AG20443 (cell line): Measurements from ENCODE around the gene WDR72.
"Not testable (repeated sequence)": the region's sequence is repeated elsewhere in the genome, so short reads cannot be mapped to it uniquely, and the experiment has no call there.

Experiments
- DNase-seq: peaks from one replicate; pipeline ENCODE4 v3.0.0; 2012; ENCODE audit warnings: low spot score, mixed read lengths

Gene WDR72

DNA sequence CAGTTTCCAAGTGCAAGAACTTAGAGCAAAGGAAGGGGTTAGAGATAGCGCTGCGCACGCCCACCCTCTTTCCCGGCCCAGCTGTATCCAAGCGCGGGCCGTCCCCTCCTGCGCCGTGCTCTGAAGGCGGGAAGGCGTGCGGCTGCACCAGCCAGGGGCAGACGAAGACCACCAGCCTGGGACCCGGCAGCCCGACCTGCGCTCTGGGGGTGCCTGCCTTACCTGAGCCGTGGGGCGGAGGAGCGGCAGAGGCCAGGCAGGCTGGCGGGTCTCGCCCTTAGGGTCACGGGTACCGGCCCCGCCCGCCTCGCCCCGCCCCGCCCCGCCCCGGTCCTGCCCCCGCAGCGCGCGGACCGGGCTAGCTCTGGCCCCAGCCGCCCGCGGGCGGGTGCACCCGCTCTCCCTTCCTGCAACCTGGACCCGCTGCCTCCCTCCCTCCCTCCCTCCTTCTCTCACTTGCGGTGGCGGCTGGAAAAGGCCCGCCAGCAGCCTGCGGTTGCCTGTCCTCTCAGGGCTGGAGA, at the start of gene WDR72:
Gene WDR72 (minus strand): TSS at position 253 of the 521 bp plus-strand sequence. CDS start 26,514 bp downstream, outside the sequence.
- DNase-seq = no peak

DNA sequence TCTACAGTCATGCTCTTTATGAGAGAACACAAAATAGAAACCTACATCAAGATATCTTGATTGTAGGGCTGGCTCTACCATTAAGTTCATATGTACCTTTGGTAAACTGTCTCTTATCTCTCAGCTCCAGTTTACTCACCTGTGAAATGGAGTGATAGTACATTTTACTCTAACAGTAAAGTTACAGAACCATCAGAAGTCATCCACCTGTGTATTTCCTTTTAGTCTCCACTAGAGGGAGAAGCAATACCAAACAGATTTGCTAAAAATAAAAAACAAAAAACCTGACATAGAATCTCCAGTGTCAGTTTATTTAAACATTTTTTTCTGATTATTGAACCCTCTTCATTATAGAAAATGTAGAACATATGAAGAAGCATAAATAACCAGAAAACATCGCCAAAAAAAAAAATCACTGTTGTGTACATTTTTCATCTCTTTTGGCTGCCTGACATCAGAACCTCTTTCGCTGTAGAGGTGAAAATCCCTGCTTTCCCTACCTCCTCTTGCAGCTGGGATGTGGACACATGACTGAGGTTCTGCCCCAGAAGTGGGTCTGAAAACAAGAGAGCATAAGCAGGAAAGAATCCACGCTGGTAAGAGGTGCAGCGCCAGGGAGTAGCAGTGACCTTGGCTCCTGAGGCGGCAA, 48.7 kb upstream of the WDR72 start:
- DNase-seq = peak; percentile 10

DNA sequence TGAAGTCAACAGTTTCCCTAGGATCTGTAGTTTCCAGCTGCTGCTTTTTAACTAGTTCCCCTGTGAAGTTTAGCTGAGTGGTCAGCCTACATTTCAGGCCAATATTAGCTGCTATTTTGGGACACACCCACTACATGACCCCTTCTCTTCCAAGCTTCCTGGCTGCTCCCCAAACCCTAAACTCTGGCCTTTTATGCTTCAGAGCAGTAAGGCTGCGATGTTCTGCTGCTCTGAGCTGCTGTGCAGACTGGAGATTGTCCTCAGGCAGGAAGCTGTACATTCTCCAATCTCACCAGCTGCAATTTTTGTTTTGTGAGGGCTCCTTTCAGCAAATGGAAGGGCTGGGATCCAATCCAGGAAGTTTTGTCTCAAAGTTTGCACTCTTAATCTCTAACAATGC, 48.0 kb upstream of the WDR72 start:
- no peak for DNase-seq

DNA sequence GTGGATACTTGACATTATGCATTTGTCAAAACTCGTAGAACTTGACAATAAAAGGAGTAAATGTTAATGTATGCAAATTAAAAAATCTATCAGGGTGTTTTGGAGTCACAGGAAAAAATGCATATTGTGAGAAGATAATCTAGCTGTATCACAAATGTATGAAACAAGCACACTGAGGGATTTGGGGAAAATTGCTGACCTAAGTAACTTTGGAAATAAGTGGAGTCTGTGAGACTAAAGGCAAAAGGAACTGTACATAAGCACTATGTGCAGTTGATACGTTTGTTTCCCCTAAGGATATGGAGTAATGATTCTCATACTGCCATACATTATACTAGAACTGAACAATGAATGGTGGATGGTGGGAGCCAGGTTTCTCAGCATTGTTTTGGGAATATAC, 43.2 kb upstream of the WDR72 start:
- no peak for DNase-seq

DNA sequence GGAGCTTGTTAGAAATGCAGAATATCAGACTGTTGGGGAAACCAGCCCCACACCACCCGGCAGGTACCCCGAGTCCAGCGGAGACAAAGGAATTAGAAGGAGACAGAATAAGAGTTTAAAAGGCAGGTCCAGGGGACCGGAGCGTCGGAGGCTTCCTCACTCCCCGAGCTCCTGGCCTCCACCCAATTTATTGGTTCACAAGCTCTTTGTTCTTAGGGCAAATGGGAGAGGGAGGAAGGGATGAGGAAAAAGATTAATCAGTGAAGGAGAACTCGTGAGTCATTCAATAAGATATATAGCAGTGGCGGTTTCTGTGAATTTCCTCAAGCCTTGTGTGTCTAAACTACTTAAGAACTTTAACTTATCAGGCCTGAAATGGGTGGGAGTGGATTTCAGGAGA, 32.1 kb upstream of the WDR72 start:
- no peak for DNase-seq

DNA sequence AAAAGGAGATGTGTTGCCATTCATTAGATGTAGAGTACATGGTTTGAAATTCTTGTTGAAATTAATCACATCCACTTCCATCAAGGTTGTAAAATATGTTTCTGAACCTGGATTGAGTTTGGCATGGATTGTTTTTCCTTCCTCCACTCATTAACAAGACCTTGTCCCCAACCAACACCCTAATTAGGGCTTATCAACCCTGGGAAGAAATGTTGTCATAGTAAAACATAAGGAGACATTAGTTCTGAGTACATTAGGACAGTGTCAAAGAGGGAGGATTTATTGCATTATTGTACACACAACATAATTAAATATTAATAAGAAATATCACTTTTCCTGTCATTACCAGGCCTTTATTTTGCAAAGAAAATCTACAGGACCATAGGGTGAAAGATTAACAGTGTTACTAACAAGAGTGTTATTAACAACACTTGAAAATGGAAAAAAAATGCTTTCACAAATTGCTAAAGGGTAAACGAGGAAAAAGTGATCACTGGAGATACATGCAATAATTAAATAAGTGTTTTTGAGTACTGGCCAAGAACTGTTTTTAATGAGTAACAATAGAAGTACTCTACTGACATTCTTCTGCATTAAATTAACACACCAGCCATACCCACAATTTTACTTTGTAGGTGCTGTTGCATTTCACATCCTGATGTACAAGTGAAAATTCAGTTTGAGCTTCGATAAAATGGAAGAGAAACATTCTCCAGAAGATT, 30.4 kb upstream of the WDR72 start:
- no peak for DNase-seq

DNA sequence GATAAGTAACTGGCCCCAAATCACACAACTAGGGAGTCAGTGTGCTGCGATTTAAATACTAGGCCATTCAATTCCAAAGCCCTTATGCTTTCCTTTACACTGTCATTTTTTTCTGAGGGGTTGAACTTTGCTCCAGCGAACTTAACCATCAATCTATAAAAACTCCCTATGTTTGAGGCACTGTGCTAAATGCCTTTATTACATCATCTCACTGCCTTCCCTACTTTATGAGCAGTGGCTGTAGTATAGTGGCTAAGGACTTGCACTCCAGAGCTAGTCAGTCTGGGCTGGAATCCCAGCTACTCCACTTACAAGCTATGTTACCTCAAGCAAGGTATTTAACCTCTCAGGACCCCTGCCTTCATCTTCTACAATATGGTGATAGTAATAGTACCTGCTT, 26.9 kb upstream of the WDR72 start:
- DNase-seq = no peak

DNA sequence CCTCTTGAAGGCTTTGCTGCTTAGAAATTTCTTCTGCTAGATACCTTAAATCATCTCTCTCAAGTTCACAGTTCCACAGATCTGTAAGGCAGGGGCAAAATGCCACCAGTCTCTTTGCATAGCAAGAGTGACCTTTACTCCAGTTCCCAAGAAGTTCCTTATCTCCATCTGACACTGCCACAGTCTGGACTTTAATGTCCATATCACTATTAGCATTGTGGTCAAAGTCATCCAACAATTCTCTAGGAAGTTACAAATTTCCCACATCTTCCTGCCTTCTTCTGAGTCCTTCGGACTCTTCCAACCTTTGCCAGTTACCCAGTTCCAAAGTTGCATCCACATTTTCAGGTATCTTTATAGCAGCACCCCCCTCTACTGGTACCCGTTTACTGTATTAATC, 25.8 kb upstream of the WDR72 start:
- not testable (repeated sequence) for DNase-seq

DNA sequence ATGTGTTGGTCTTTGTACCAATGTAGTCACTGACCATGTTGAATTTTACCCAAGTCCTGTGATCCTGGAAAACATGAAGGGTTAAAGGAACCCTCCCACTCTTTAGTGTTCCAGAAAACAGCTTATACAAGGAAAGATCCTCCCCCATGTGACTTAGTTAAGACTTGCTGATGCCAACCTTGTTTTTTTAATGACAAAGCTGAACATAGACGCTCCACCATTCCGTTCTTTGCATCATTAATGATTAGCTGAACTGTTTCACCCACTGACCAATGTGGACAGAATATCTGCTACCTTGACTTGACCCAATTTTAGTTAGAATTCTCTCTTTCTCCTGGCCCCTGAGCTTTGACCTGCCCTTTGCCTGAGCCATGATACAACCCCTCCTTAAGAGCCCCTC, 3.5 kb upstream of the WDR72 start:
- DNase-seq = no peak

DNA sequence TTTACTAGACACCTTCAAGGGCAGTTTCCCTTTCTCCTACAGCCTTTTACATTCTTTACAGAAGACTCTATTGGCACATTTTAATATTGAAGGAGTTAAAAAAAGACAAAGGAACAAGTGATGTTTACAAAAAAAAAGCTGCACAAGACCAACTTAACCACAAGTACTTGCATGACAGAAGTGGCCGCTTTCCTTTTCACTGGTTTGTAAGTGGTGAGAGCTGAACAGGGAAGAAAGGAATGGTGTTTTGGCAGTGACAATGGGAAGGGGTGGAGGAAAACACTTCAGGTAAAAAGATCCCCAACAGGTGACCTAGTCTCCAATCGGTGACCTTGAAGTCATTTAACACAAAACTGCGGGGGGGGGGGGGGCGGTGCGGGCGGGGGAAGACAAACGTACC, 1.1 kb downstream of the WDR72 start:
- no peak for DNase-seq

DNA sequence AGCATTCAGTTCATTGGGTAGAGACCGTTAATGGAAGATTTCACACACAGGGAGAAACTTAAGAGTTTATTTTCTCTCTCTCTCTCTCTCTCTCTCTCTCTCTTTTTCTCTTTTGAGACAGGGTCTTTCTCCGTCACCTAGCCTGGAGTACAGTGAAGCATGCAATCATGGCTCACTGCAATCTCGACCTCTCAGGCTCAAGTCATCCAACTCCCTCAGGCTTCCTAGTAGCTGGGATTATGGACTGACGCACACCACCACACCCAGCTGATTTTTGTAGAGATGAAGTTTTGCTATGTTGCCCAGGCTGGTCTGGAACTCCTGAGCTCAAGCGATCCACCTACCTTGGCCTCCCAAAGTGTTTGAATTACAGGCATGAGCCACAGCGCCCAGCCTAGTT, 1.6 kb downstream of the WDR72 start:
- no peak for DNase-seq

DNA sequence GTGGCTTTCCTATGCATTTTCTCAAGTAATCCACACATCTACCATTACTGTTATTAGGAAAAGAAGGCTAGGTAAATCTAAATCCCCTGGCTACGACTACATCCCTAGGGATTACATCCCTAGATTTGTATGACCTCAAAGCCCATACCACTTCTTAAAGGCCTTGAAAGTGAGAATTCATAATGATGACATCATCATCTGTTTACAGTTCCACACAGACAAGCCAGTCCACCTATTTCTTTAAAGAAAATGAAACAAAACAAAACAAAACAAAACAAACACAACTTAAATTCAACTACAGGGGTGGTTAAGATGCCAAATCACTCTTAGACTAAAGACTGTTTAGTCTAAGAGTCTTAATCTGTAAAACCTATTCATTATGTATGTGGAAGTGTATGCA, 5.7 kb downstream of the WDR72 start:
- DNase-seq = no peak

DNA sequence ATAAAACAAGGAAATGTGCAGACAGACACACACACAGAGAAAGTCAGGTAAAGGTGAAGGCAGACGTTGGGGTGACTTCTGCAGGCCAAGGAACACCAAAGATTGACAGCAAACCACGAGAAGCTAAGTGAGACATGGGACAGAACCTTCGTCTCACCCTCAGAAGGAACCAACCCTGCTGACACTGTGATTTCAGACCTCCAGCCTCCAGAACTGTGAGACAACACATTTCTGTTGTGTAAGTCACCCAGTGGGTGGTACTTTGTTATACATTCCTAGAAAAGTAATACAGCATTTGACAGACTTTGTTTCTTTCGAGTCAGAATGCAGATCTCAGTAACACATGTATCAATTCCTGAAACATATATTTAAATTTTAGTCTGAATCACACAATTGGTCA, 7.1 kb downstream of the WDR72 start:
- DNase-seq = no peak

DNA sequence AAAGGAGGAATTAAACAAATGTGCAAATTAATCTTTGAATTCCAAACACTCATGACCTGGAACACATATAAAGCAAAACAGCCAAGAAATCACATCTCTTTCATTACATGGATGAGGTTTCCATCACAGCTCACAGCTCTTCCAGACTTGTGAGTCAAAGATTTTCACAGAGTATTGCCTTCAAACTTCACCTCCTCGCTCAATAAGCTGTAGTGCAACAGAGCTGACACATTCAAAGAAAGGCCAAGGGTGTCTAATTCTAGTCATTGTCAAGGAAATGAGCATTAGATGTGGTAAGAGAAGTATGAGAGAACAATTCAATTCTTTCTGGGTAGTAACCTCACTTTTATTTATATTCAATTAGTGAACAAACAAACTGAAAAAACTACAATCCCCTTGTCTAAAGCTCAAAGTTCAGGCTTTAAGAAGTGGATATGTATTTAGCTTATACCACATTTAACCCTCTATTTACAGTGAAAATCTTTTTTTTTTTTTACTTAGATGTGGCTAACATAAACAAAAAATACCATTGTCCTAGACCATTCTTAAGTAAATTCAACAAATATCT, 11.9 kb downstream of the WDR72 start:
- no peak for DNase-seq

DNA sequence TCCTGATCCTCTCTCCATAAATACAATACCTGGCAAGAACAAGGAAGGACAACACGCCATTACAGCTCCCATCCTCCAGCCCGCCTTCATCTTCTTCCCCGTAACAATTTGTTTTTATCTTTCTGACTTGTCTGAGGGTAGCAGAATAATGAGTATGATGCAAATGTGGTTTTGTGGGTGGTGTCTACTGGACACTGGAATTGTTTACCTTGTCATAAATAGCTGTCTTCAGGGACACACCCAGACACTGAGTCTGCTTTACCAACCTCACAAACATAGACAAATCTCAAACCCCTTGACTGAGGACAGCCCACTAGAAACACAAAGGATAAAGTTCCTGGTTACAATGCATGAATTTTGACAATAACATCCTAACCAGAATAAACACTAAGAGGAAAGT, 13.4 kb downstream of the WDR72 start:
- DNase-seq = no peak

DNA sequence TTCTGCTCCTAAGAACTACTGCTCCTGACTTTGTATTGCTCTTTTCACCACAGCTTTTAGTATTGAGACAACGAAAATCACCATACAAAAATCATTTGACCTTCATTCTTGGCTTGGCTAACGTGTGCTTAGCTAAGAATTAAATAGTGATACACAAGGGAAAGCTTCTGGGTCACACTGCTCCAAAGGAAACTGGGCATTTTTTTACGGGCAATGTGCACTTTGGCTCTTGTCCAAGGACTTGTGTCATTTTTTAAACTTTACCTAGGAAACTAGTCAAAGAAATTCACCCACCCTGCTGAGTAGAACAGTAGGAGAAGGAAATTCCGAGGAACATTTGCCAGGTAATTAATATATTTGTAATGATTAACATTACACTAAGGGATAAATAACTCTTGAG, 19.8 kb downstream of the WDR72 start:
- DNase-seq = no peak

DNA sequence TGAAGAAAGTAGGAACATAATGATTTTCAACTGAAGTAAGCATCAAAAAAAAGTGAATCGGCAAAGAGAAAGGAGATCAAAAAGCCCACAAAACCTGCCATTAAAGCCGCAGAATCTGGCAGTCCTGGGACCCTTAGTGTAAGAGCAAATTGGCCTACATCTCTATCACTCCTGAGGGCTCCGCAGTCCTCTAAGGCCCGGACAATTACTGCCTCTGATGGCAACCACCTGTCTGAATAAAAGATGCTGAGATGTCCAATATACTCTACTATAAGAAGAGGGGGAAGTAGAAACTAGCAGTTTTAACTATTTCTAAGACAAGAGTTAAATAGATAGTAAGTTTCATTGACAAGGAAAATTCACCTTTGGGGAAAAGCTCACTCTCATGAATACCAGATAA, 20.3 kb downstream of the WDR72 start:
- DNase-seq = no peak

DNA sequence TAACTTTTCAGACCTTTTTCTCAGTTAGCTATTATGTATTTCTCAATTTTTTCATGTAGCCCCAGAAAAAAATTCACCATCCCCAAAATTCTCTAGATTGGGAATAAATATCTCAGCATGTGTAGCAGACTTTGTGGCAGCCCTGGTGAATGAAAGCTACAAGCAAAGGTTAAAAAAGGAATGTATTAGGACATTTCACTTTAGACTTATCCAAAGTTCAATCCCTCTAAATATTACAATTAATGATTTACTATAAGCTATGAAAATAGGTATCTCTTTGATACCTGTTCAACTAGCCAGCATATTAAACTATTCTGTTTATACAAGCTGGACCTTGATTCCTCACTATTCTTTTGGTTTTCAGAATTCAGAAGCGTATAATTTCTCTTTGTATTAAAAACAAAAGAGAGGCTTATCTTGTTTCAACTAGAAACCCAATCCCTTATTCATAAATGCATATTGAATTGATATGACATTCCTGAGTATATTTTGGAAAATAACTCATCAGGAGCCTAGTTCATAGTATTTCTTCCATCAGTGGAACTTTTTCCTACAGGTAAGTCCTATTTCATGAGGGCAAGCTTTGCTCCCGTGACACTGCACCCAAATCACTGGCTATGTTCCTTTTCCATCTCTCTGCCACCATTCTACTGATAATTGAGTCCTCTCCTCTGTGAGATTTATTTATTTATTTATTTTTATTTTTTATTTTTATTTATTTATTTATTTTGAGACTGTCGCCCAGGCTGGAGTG, 38.0 kb downstream of the WDR72 start:
- DNase-seq = no peak

DNA sequence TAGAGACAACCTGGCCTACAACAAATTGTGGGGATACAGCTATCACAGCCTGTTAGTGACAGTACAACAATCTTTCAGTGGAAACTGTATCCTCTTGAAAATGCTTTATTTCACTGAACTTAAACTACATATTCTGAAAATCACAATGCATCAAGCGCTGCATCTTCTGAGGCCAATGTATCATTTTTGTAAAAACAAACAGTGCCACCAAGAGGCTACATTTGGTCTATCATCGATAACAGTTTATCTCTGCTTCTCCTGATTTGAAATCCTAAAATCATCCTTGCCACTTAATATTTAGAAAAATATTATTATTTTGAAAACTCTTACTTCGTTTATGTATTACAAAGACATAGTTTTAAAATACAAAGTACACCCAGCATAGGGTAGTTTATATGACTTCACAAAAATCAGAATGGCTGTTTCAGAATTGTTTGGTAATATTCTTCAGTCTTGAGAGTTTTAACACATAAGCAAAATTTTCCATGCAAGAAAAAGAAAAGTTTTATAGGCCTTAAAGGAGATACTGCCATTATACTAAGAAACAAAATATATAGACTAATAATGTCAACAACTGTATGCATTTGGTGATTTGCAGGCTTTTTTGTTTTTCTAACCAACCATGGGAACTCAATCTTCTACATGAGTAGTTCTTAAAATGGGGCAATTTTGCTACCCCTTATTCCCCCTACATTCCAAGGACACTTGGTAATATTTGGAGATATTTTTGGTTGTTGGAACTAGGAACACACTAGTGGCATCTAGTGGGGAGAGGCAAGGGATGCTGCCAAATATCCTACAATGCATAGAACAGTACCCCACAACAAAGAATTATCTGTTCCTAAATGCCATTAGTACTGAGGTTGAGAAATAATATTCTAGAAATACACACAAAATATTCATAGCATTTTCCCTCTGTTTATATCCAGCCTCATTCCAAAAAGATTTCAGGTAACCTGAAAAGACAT, 42.3 kb downstream of the WDR72 start:
- no peak for DNase-seq

DNA sequence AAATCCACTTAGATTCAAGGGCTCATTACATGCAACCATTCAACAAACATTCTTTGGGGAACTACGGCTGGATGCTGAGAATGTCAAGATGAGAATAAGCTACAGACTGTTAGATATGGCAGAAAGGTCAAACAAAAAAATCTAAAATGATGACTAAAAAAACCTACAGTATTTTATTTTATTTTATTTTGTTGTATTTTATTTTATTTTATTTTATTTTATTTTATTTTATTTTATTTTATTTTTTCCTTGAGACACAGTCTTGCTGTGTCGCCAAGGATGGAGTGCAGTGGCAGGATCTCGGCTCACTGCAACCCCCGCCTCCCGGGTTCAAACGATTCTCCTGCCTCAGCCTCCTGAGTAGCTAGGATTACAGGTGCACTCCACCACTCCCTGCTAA, 46.2 kb downstream of the WDR72 start:
- no peak for DNase-seq

DNA sequence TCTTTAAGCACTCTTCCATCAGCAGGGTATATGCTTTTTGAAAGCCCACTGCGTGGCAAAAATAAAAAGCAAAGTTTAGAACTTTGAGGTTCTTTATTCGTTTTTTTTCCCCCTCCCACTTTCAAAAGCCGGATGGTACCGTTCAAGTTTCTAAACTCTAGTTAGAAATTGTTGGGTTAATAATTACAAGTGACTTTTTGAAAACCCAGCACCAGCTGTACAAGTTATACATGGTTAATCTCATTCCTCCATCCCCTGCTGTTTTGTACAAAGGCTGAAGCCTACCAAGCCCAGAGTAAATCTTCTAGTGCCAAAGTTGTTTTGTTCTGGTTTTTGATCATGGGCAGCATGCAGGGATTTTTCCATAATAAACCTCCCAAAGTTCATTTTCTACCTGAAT, 48.6 kb downstream of the WDR72 start:
- no peak for DNase-seq

DNA sequence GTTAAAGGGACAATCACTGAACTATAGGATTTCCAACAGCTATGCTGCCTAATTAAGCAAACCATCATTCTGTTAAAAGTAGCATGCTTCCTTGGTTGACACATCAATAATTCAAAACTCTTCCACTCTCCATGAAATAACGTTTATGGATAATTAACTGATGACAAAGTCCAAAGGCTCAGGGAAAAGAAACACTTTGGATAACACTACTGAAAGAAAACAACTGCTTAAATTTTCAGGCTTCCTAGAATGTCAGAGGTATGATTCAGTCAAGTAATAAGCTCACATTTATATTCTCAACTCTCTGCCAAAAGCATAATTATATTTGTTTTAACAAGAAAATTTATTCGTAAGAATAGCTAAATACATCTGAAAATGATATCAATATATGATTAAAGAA, 49.6 kb downstream of the WDR72 start:
- DNase-seq = no peak
